ENCODE measurements around the gene FTO.

The FTO gene

DNA sequence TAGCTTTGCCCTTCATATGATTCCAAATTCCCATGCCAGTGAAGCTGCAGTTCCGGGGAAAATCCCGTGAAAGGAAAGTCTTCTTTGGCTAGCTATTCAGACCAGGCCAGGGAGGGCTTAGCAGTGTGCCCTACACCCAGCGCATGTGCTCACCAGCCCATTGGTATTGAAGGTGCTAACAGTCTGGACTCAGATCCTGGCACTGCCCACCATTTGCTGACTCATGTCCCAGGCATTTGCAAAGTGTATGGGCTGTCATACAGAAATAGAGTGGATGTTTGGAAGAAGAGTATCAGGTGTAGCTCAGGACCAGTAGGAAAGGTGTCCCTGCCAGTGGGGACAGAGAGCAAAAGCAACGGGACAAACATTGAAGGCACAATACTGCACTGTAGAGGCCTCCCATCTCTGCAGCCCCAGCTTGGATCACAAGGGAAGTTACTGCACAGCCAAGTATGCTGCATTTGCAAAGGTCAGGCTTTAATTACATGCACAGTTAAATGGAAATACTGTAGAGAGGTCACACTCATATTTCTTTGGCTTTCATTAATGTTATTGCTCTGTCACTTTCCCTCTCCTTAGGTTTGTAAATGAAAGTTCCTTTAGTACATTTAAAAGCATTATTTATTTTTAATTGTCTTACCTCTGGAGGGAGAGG, 362.6 kb downstream of the FTO start:
- no peak for DNase-seq

DNA sequence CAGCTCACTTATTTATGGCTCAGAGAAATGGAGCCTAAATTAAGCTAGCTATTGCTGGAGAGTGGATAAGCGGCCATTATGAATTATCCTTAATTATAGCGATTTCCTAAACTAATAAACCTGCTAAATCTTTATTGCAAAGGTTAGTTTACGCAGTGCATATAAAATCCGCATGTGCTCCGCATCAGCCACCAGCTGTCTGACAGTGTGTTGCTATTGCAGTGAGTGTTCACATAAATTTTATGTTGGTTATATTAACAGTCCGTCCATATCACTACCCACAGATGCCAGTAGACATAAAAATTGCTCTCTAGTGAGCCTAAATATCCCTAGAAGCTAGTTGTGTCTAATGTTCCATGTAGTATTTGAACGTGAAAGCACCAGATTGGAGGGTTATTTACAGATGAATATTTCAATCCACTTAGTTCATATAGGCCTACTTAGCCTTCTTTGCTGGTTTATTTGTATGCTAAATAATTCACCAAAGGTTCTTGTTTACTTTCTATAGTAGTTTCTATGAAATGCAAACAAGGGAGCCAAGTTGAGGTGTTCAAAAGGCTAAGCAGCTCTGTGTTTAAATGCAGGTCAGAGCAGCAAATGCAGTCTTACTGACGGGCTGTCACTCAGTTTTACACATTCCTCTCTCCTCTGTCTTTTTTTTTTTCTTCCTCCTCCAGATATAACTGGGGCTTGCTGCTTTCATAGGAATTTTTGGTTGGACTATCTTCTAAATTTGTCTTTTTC, 363.5 kb downstream of the FTO start:
- DNase-seq = no peak

DNA sequence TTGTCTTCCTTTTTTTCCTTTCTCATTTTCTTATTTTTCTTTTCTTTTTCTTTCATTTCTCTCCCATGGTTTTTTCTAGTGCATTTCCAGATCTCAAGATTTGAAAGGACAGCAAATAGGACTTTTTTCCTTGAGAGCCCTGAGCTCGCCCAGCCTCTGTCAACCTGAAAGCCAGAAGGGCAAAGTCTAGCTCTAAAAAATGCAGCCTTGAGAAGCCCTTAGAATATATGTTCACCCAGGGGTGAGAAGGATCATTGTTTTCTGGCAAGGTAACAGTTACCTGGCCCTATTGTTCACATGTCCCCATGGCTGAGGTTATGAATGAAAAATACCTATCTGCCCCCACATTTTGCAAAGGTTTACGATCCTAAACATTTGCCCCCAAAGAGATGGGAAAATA, 364.3 kb downstream of the FTO start:
- DNase-seq = no peak

DNA sequence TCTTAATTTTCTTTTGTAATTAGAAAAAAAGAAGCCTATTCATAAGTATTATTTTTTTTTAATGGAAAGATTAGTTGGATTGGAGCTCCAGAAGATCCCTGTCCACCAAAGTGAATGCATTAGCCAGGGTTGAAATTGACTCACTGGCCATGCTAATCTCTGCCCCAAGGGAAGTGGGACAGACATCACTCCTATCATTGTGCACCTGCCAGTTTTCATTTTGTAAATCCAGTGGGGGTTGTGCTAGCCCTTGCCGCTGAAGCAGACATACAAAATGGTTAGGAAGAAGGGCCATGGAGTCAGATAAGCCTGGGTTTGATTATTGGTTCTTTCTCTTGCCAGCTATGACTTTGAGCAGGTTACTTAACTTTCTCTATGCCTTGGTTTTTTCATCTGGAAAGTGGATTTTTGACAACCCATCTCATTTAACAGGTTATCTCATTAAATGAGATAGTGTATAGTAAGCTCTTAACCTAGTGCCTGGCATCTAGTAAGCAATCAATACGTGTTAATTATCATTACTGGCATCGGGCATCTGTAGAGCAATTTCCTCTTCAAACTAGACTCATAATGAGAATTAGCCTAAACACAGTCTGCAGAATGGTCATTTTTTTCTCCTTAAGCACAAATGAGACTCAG, 365.8 kb downstream of the FTO start:
- no peak for DNase-seq

DNA sequence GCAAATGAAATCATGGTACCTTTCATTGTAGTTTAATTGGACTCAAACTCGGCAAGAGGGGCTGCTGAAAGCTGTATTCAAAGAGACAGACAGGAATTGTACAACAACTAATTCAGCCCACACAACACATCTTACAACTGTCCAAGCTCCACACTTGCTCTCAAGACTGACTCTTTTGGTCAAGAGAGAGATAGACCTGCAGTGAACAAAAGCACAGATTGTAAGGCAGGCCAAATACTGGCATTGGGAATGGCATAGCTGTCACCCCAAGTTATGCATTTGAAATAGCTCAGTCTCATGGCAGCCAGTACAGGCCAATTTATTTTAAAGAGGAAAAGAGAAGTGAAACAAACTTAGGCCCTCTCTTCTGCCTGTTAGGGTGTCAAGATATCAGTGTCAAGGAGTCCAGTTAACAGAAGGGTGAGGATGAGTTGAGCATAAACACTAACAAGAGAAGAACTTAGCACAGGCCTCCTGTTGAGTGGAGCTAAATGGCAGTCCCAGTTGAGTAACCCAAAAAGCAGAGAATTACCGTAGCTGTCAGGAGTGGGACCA, 366.9 kb downstream of the FTO start:
- DNase-seq = no peak

DNA sequence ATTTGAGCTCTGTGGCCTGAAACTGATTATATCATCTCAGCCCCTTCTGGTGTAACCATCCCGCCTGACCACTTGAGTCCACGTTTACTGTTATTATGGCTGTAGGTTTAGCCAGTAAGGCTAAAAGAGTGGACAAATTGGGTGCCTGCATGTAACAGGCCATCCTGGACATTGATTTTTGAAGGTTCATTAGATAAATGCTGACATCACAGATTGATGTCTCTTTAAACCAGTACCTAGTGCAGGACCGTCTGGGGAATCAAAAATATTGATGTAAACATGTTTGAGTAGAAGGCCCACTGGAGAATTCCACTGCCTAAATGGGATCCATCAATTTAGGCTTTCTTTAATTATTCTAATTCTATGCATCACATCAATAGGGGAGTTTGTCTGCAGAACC, 367.6 kb downstream of the FTO start:
- DNase-seq = no peak

DNA sequence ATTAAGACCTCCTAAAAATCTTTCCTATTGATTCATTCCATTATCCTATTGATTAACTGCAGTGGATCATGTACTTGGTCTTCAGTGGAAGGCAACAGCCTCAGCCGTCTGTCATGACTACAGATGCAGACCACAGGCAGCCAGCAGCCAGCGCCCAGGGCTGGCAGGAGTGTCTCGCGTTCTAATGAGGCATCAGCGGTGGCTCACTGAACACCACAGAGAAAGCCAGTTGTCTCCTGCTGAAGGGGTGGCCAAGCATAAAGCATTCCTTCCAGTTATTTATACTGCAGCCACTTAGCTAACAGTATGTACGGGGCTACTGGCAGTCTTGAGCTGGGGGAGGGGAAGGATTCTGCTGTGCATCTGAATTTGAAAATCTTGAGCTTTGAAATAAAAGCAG, 368.3 kb downstream of the FTO start:
- no peak for DNase-seq

DNA sequence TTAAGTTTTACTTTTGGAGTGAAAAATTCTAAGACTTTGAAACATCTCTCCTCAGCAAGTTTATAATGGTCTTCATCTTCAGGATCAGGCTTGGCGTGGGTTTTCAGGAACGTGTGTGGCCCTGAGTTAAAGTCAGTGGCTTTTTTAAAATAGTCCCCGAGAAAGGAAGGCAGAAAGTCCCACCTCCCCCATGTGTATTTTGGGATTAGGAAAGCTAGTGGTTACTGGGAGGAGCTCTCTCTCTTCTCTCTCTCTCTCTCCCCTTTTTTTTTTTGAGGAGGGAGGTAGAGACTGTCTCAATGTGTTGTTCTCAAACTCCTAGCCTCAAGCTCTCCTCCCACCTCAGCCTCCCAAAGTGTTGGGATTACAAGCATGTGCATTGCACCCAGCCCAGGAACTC, 369.4 kb downstream of the FTO start:
- DNase-seq = no peak

DNA sequence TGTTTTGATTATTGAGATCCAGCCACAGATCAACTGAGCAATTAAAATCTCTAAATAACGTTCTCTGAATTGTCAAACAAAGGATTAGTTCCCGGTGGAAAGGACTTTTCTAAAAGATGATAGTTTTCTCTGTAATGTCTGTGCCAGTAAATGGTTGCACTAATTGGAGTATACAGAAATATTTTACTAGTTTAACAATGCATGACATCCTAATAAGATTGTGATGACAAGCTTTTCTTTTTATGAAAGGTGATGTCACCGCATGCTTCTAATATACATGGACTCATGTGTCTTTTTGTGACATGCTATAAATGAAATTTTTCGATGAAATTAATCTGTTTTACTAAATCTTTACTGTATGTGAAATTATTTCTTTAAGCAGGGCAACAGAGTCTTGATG, 371.5 kb downstream of the FTO start:
- DNase-seq = no peak

DNA sequence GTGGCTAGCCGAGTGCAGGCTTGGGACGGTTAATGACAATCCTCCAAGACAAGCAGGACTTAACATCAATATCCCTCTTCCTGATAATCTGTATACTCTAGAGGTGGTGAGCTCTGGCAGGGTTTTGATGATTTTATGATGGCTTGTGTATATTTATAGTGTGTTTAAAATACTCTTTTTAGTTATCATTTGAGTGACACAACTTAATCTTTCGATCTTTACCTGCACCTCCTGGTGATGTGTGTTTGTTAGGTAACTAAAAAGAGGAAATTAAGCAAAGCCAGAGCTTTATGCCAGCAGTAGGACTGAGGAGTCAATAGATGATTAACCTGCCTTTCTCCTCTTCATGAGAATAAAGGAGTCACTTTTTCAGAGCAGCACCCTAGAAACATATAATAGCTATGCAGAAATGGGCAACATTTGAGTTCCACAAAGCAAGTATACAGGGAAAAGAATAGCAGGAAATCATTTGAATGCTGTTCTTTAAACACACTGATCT, 372.1 kb downstream of the FTO start:
- no peak for DNase-seq

DNA sequence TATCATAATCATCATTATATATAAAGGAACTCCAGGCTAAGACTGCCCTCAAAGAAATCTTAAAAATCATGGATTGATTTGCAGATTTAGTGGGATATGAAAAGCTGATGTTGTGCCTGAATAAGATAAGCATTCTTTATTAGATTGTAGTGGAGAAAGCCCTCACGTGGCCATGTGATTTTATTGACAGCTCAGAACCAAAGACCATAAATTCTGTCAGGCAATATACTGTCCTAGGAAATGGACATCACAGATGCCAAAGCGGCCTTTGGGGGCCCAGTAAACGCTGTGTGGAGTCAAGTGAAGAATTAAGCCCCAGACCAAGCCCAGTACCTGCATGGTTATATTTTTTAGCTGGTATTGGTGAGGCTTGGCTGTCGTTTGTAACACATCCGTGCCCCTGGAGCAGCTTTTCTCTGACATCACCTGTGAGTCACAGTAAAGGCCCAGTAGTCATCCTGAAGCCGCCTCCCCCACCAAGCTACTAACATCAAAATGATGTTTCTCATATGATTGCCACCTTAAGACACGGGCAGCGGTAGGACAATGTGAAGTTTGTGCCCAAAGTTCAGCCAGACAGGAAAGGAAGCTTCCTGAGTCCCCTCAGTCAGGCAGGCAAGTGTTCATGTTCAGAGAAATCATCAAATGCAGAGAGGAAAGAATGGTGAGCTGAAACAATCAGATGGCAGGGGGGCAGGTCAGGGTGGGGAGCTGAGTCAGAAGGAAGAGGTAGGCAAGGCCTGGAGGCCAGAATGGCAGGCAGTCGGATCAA, 373.3 kb downstream of the FTO start:
- no peak for DNase-seq

DNA sequence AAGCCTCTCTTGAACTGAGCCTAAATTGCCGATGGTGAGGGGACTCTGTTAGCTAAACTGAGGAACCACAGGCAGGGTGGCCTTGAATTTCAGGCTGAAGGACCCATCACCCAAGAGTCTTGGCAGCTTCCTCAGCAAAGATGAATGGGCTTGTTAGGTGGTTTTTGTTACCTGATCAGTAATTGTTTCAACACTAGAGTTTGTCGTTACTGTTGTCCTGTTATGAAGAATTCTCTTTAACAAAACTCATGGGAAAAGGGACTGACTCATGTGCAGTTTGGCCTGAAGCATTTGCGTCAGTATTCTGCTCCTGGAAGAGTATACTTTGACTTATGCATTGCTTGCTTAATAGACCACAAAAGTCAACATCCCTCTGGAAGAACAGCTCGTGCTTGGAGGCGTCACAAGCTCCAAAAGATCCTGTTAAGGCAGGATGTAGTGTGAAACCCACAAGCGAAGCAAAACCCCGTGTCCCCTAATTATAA, 376.6 kb downstream of the FTO start:
- DNase-seq = no peak

DNA sequence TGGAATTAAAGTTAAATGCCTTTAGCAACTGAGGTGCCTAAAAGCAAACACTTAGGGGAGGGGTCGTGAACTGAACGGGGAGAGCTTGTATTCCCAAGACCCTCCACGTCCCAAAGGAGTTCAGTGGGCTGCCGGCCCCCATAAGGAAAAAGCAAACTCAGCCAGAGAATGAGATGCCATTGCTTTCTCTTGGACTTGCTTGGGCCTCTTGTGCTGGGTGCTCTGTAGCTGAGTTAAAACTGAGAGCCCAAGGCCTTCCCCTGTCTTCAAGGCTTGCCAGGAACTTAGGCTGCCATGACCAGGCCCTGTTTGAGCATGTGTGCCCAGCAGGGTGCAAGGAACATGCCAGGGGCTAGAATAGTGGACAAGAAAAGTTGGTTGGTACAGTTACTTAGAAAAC, 382.8 kb downstream of the FTO start:
- no peak for DNase-seq

DNA sequence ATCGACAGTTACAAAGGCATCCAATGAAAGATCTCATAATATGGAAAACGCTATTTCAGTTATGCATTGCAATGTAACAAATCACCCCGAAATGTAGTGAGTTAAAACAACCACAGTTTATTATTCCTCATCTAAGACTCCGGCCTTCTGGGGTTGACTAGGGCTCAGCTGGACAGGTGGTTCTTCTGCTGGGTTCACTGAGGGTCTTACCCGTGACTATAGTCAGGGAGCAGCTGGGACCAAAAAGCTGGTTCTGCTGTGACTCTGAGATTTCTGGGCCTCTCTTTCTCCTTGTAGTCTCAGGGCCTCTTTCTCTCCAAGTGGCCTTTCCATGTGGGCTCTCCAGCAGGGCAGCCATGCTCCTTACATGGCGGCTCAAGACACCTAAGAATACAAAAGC, 386.6 kb downstream of the FTO start:
- no peak for DNase-seq

DNA sequence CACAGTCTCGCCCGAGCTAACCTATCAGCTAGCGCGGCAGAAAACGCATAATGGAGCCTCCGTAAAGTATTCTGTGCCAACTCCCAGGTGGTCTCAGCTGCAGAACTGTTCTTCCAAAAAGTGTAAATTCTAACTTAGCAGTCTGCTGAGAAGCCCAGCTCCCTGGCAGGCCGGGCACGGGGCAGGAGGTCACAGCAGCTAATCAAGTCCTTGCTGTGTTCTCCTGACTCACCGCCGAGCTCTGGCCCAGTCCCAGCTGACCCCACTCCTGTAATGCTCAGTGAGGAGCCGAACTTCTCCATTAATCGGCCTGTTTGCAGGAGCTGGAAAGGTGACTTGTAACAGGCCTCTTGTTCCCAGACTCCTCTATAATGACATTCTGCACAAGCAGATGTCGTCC, 389.3 kb downstream of the FTO start:
- no peak for DNase-seq

DNA sequence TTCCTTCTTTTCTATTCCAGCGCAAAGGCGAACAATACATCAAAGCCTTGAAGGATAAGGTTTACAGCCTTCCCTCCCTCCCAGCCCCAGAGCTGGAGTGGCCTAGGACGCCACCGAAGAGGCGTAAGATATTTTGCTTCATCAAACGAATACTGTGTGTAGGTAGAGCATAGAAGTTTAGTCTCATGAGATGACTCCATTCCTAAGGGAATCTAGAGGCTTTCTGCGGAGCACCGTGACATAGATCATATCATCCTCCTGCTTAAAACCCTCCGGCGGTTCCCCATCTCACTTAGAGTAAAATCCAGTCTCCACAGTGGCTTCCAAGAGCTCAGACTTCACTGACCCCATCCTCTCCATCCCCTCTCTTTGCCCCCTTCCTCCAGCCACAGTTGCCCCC, 390.7 kb downstream of the FTO start:
- DNase-seq = no peak

DNA sequence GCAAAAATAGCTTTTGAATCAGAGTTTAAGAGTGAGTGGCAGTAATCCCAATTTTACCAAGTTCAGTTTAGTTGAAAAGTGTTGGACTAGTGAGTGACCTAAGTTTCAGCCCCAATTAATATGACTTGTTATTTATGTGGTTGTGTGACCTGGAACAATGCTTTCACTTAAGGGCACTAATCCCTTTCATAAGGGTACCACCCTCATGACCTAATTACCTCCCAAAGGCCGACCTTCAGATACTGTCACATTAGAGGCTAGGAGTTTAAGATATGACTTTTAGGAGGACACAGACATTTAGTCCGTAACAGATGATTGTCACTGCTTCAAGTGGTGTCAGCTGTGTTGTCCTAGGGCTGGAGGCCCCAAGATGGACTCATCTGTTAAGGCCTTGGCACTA, 392.7 kb downstream of the FTO start:
- no peak for DNase-seq

DNA sequence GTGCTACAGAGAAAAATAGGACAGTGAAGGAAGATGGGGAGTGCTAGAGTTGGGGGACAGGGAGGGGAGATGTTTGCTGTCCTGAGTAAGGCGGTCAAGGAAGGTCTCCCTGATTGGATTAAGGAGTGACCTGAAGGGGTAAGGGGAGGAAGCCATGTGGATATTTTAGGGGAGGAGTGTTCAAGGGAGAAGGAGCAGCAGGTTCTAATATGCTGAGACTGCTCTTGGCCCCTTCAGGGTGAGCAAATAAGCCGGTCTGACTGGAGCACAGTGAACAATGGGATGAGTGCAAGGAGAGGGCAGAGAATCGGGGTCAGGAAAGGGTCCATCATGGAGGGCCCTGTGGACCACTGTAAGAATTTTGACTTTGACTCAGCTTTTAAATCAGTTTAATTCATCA, 393.8 kb downstream of the FTO start:
- DNase-seq = no peak

DNA sequence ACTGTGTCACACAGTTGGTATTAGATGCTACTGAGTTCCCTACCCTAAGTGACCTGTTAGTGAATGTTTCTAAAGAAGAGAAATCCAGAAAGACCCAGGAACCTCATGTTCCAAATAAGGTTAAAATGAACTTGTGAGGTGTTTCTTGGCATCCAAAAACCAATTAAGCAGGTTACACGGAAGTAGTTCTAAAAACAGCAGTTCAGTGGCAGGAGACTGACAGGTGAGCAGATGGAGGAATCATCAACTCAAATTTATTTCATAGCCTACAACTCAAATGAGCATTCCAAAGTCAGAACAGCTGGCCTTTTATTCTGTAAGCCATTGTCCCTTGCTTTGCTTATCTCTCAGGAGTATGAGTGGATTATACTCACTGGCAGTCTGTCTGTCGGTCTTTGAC, 394.3 kb downstream of the FTO start:
- DNase-seq = no peak

DNA sequence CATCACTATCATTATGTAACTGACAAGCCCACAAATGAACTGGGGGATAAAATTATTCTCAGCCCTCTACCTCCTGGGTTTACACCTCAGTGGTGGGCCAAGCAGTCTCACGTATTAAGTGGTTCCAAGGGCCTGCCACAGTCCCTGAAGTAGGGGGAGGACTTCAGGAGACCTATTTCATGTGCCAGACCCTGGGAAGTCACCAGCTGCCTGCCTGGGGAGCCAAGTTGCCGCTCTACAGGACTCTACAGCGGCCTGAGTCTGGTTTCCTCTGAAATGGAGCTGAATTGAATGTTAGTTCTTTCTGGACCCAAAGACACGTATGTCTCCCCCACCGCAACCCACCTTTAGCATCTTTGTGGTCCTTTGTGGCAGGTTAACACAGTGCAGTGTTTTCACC, 395.7 kb downstream of the FTO start:
- no peak for DNase-seq

DNA sequence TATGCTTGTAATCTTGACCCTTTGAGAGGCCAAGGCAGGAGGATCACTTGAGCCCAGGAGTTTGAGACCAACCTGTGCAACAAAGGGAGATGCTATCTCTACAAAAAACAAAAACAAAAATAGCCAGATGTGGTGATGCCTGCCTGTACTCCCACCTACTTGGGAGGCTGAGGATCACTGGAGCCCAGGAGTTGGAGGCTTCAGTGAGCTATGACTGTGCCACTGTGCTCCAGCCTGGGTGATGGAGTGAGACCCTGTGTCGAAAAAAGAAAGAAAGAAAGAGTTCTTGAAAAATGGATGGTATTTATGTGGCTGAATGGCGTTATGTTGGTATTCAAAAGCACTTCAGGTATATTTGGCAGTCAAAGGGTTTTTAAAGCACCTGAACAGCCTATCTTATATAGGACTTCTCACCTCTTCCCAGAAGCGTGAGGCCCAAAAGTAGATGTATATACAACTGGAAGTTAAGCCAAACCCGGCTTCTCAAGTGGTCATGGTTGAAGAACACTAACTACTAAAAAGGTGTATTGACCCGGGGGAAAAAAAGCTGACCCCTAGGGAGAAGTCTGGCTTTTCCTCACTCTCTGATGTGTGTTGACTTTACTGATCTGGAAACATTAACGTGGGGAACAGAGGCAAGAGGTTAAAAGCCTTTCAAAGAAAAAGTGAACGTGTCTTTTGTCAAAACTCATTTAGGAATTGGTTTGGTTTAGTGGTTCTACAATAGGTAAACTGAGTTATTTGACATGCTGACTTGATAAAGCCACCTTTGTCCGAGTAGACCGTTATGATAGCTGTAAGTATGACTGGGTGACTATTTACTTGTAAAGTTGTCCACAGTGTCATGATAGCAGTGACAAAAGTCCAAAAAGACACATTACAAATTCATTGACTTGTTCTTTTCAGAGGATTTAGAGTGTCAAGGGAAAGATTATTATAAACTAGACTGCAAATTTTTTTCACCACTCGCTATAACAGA, 399.2 kb downstream of the FTO start:
- no peak for DNase-seq

DNA sequence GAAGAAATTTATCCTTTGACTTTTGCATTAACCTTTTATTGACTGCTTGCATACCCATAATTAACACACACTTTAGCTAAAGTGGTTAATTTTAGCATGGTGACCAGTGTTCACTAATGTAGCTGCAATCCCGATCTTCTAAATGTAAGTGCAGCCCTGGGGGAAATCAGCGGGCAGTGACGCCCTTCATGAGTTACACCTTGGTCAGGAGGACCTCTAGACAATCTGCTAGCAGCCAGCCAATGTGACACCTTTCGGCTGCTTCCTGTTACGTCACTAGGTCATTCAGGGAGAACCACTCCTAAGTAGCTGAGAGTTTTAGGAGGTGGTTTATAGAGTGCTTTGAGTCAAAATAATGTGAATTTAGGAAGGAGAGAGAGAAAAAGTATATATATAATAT, 402.1 kb downstream of the FTO start:
- DNase-seq = no peak

Data from NCI-H1048 (cell line).